GM23338 (cell line): ENCODE data around the gene KIRREL3. TPM values are rescaled to one million over a fixed set of nuclear protein-coding genes. Genes with fewer than 3 reads are reported as not detected.

Experiments
- ATAC-seq: fragments of 200-7000 bp; cut with Tn5 transposase; 3 replicates; pipeline ENCODE4 v1.9.1; 2020
- DNase-seq: peaks from one replicate; pipeline ENCODE4 v3.0.0-alpha.2; 2015; ENCODE audit warnings: low spot score
- H2AFZ ChIP-seq: fragments of 200-600 bp; sonication (generic); 2 replicates; pipeline ENCODE4 v1.8.0; 2016; ENCODE audit warnings: antibody characterized with exemption, mild to moderate bottlenecking, moderate library complexity
- H3F3A ChIP-seq: fragments of 200-600 bp; sonication (generic); replicated peaks from 2 replicates; pipeline ENCODE4 v1.8.0; 2017; ENCODE audit warnings: antibody characterized with exemption, mixed run types, low read depth
- H3K27ac ChIP-seq: fragments of 200-600 bp; sonication (generic); 2 replicates; pipeline ENCODE4 v1.6.1; 2016; ENCODE audit warnings: low read depth
- H3K27me3 ChIP-seq: fragments of 200-600 bp; sonication (generic); 2 replicates; pipeline ENCODE4 v1.8.0; 2016; ENCODE audit warnings: mild to moderate bottlenecking, mixed run types, moderate library complexity; ENCODE audit not compliant: insufficient read depth
- H3K36me3 ChIP-seq: fragments of 200-600 bp; sonication (generic); 2 replicates; pipeline ENCODE4 v1.8.0; 2016; ENCODE audit warnings: mild to moderate bottlenecking; ENCODE audit not compliant: insufficient read depth
- H3K4me1 ChIP-seq: fragments of 200-600 bp; sonication (generic); 2 replicates; pipeline ENCODE4 v1.8.0; 2016; ENCODE audit warnings: mild to moderate bottlenecking, moderate library complexity; ENCODE audit not compliant: insufficient read depth
- H3K4me2 ChIP-seq: fragments of 200-600 bp; sonication (generic); 2 replicates; pipeline ENCODE4 v1.7.1; 2017; ENCODE audit warnings: mixed run types
- H3K4me3 ChIP-seq: fragments of 200-600 bp; sonication (generic); 2 replicates; pipeline ENCODE4 v1.6.1; 2016; ENCODE audit warnings: mixed run types
- H3K79me2 ChIP-seq: fragments of 200-600 bp; sonication (generic); replicated peaks from 2 replicates; pipeline ENCODE4 v1.8.0; 2017; ENCODE audit warnings: mild to moderate bottlenecking; ENCODE audit not compliant: insufficient read depth
- H3K9me2 ChIP-seq: fragments of 200-600 bp; sonication (generic); 2 replicates; pipeline ENCODE4 v1.8.0; 2017; ENCODE audit not compliant: insufficient read depth
- H4K20me1 ChIP-seq: fragments of 200-600 bp; sonication (generic); replicated peaks from 2 replicates; pipeline ENCODE4 v1.8.0; 2017; ENCODE audit warnings: mild to moderate bottlenecking; ENCODE audit not compliant: insufficient read depth
- H3K27ac Mint-ChIP-seq: 2 replicates; pipeline ENCODE4 v1.8.0; 2020; ENCODE audit warnings: inconsistent platforms, mild to moderate bottlenecking, moderate library complexity, mixed read lengths
- H3K27me3 Mint-ChIP-seq: 3 replicates; pipeline ENCODE4 v1.8.0; 2022; ENCODE audit warnings: low read depth, mild to moderate bottlenecking, moderate library complexity, mixed read lengths, inconsistent platforms; ENCODE audit not compliant: insufficient read depth, poor library complexity
- H3K36me3 Mint-ChIP-seq: 3 replicates; pipeline ENCODE4 v1.8.0; 2021; ENCODE audit warnings: low read depth, mild to moderate bottlenecking, inconsistent platforms, moderate library complexity, mixed read lengths
- H3K4me1 Mint-ChIP-seq: 3 replicates; pipeline ENCODE4 v1.8.0; 2020; ENCODE audit warnings: mild to moderate bottlenecking, inconsistent platforms, mixed read lengths
- H3K4me3 Mint-ChIP-seq: 3 replicates; pipeline ENCODE4 v1.8.0; 2021; ENCODE audit warnings: moderate library complexity, mild to moderate bottlenecking, inconsistent platforms, mixed read lengths
- H3K9me3 Mint-ChIP-seq: 3 replicates; pipeline ENCODE4 v1.8.0; 2020; ENCODE audit warnings: moderate library complexity, mild to moderate bottlenecking, inconsistent platforms, mixed read lengths
- CREB1 ChIP-seq: fragments of 250-450 bp; sonication (Bioruptor Pico); IDR thresholded peaks from 2 replicates; pipeline ENCODE4 v1.5.0; 2020; ENCODE audit warnings: low read depth, mild to moderate bottlenecking, moderate library complexity
- EZH2 ChIP-seq: fragments of 200-600 bp; sonication (generic); IDR thresholded peaks from one replicate; pipeline ENCODE4 v1.8.0; 2017; ENCODE audit warnings: antibody characterized with exemption, mild to moderate bottlenecking, low read depth; ENCODE audit not compliant: unreplicated experiment
- EZH2phosphoT487 ChIP-seq: fragments of 200-600 bp; sonication (generic); IDR thresholded peaks from one replicate; pipeline ENCODE4 v1.8.1; 2018; ENCODE audit warnings: antibody characterized with exemption; ENCODE audit not compliant: unreplicated experiment
- JUNB ChIP-seq: IDR thresholded peaks from one replicate; pipeline ENCODE4 v1.6.1; 2016; ENCODE audit warnings: antibody characterized with exemption; ENCODE audit not compliant: unreplicated experiment
- NANOG ChIP-seq: IDR thresholded peaks from 2 replicates; pipeline ENCODE4 v1.6.1; 2016; ENCODE audit warnings: antibody characterized with exemption, borderline replicate concordance
- POLR2AphosphoS5 ChIP-seq: IDR thresholded peaks from 2 replicates; pipeline ENCODE4 v1.6.1; 2016; ENCODE audit warnings: antibody characterized with exemption, low read depth
- REST ChIP-seq: IDR thresholded peaks from one replicate; pipeline ENCODE4 v1.6.1; 2018; ENCODE audit warnings: antibody characterized with exemption; ENCODE audit not compliant: unreplicated experiment
- STAT1 ChIP-seq: IDR thresholded peaks from one replicate; pipeline ENCODE4 v1.6.1; 2016; ENCODE audit warnings: antibody characterized with exemption; ENCODE audit not compliant: unreplicated experiment
- ZNF114 ChIP-seq: fragments of 250-450 bp; sonication (Bioruptor Pico); IDR thresholded peaks from 2 replicates; pipeline ENCODE4 v1.5.0; 2020; ENCODE audit warnings: mild to moderate bottlenecking, moderate library complexity
- ZNF331 ChIP-seq: fragments of 250-450 bp; sonication (Bioruptor Pico); IDR thresholded peaks from 2 replicates; pipeline ENCODE4 v1.5.0; 2020; ENCODE audit warnings: low read depth, mild to moderate bottlenecking, moderate library complexity
- polyA plus RNA-seq: library from polyadenylated mRNA; unstranded; fragments of >200 nt; fragmentation: Nextera tagmentation; extraction: Ambion mirVana; gene quantifications from 2 replicates; pipeline ENCODE4 v1.2.1, GENCODE V29; 2016
- total RNA-seq: library from RNA; depleted of rRNA; stranded (reverse); fragments of >200 nt; shearing (Covaris generic); gene quantifications from 2 replicates; pipeline ENCODE4 v1.2.3, GENCODE V29; 2014
- TF ChIP-seq, protein P1 (sequence below), 2 experiments: fragments of 200-600 bp in 1 of 2; sonication (generic) in 1 of 2; conservative IDR thresholded peaks; 2 replicates each; pipeline versions ENCODE4 v1.5.1 to v1.6.1; 2016 to 2017; ENCODE audit warnings: antibody characterized with exemption in 2 of 2, low read depth in 2 of 2, mild to moderate bottlenecking in 2 of 2, moderate library complexity in 1 of 2
- TF ChIP-seq, protein P2 (sequence below): fragments of 250-450 bp; sonication (Bioruptor Pico); IDR thresholded peaks from 2 replicates; pipeline ENCODE4 v1.5.0; 2020; ENCODE audit warnings: mild to moderate bottlenecking, moderate library complexity
- TF ChIP-seq, protein P3 (sequence below): IDR thresholded peaks from 2 replicates; pipeline ENCODE4 v1.6.1; 2016; ENCODE audit warnings: antibody characterized with exemption

The KIRREL3 gene
- total and polyA plus RNA-seq, 2 experiments from 2014 or later: 0.13 to 1.5 TPM

- H3K4me3 ChIP-seq: no peak overlapping the region
- Mint-ChIP-seq H3K27ac (peak overlapping the region; percentile 27; the same call in 1 of the 2 replicates), H3K4me3 (no peak overlapping the region), H3K9me3 (peaks cover 25% of the 10 kb centered on the region), H3K4me1 (peaks cover 9% of the 10 kb centered on the region), H3K36me3 (peaks cover 13% of the 10 kb centered on the region), H3K27me3 (peaks cover 22% of the 10 kb centered on the region)
- H2AFZ ChIP-seq: no peak overlapping the region
- H3K79me2 ChIP-seq: no peaks in the 10 kb centered on the region
- no peak overlapping the region for H3K4me2 ChIP-seq
- H3K9me2 ChIP-seq: 0 out of 2 replicates have a peak, but pooled peaks cover 4% of the 10 kb centered on the region
- H3K27ac ChIP-seq: no peak overlapping the region
- no peak for ATAC-seq
- TF ChIP-seq ZNF114 (CRISPR knock-in tag) (no peak), NANOG (no peak), REST (no peak), CREB1 (CRISPR knock-in tag) (no peak), JUNB (no peak), EZH2phosphoT487 (no peak), POLR2AphosphoS5 (no peak), EZH2 (no peak), STAT1 (no peak), ZNF331 (no peak)
- TF ChIP-seq, protein P1, sequence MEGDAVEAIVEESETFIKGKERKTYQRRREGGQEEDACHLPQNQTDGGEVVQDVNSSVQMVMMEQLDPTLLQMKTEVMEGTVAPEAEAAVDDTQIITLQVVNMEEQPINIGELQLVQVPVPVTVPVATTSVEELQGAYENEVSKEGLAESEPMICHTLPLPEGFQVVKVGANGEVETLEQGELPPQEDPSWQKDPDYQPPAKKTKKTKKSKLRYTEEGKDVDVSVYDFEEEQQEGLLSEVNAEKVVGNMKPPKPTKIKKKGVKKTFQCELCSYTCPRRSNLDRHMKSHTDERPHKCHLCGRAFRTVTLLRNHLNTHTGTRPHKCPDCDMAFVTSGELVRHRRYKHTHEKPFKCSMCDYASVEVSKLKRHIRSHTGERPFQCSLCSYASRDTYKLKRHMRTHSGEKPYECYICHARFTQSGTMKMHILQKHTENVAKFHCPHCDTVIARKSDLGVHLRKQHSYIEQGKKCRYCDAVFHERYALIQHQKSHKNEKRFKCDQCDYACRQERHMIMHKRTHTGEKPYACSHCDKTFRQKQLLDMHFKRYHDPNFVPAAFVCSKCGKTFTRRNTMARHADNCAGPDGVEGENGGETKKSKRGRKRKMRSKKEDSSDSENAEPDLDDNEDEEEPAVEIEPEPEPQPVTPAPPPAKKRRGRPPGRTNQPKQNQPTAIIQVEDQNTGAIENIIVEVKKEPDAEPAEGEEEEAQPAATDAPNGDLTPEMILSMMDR (conservative IDR thresholded peaks at IDR 0.05; ENCODE audit: low read depth in 2 of 2): no peak
- TF ChIP-seq, protein P2, sequence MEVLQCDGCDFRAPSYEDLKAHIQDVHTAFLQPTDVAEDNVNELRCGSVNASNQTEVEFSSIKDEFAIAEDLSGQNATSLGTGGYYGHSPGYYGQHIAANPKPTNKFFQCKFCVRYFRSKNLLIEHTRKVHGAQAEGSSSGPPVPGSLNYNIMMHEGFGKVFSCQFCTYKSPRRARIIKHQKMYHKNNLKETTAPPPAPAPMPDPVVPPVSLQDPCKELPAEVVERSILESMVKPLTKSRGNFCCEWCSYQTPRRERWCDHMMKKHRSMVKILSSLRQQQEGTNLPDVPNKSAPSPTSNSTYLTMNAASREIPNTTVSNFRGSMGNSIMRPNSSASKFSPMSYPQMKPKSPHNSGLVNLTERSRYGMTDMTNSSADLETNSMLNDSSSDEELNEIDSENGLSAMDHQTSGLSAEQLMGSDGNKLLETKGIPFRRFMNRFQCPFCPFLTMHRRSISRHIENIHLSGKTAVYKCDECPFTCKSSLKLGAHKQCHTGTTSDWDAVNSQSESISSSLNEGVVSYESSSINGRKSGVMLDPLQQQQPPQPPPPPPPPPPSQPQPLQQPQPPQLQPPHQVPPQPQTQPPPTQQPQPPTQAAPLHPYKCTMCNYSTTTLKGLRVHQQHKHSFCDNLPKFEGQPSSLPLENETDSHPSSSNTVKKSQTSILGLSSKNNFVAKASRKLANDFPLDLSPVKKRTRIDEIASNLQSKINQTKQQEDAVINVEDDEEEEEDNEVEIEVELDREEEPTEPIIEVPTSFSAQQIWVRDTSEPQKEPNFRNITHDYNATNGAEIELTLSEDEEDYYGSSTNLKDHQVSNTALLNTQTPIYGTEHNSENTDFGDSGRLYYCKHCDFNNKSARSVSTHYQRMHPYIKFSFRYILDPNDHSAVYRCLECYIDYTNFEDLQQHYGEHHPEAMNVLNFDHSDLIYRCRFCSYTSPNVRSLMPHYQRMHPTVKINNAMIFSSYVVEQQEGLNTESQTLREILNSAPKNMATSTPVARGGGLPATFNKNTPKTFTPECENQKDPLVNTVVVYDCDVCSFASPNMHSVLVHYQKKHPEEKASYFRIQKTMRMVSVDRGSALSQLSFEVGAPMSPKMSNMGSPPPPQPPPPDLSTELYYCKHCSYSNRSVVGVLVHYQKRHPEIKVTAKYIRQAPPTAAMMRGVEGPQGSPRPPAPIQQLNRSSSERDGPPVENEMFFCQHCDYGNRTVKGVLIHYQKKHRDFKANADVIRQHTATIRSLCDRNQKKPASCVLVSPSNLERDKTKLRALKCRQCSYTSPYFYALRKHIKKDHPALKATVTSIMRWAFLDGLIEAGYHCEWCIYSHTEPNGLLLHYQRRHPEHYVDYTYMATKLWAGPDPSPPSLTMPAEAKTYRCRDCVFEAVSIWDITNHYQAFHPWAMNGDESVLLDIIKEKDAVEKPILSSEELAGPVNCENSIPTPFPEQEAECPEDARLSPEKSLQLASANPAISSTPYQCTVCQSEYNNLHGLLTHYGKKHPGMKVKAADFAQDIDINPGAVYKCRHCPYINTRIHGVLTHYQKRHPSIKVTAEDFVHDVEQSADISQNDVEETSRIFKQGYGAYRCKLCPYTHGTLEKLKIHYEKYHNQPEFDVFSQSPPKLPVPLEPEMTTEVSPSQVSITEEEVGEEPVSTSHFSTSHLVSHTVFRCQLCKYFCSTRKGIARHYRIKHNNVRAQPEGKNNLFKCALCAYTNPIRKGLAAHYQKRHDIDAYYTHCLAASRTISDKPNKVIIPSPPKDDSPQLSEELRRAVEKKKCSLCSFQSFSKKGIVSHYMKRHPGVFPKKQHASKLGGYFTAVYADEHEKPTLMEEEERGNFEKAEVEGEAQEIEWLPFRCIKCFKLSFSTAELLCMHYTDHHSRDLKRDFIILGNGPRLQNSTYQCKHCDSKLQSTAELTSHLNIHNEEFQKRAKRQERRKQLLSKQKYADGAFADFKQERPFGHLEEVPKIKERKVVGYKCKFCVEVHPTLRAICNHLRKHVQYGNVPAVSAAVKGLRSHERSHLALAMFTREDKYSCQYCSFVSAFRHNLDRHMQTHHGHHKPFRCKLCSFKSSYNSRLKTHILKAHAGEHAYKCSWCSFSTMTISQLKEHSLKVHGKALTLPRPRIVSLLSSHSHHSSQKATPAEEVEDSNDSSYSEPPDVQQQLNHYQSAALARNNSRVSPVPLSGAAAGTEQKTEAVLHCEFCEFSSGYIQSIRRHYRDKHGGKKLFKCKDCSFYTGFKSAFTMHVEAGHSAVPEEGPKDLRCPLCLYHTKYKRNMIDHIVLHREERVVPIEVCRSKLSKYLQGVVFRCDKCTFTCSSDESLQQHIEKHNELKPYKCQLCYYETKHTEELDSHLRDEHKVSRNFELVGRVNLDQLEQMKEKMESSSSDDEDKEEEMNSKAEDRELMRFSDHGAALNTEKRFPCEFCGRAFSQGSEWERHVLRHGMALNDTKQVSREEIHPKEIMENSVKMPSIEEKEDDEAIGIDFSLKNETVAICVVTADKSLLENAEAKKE (CRISPR knock-in tag): no peak
- TF ChIP-seq, protein P3, sequence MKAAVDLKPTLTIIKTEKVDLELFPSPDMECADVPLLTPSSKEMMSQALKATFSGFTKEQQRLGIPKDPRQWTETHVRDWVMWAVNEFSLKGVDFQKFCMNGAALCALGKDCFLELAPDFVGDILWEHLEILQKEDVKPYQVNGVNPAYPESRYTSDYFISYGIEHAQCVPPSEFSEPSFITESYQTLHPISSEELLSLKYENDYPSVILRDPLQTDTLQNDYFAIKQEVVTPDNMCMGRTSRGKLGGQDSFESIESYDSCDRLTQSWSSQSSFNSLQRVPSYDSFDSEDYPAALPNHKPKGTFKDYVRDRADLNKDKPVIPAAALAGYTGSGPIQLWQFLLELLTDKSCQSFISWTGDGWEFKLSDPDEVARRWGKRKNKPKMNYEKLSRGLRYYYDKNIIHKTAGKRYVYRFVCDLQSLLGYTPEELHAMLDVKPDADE: no peak
- no peaks in the 10 kb centered on the region for H4K20me1 ChIP-seq
- no peaks in the 10 kb centered on the region for H3K27me3 ChIP-seq
- DNase-seq: no peak
- H3F3A ChIP-seq: peaks cover 19% of the 10 kb centered on the region
- H3K4me1 ChIP-seq: no peaks in the 10 kb centered on the region
- H3K36me3 ChIP-seq: no peaks in the 10 kb centered on the region
Observed at GRCh38 chr11:126450806-126451205, 549.8 kb downstream of the KIRREL3 start.
